ENCODE results near the gene DCAF11.

Gene DCAF11

GRCh38 chr14:24150993-24151392, 36.4 kb downstream of the DCAF11 start:
- H3K14ac ChIP-seq (ENCODE audit: low read length) = no peak overlapping the region
- no peak overlapping the region for H4K91ac ChIP-seq (ENCODE audit: low read depth, low read length)
- H3K18ac ChIP-seq (ENCODE audit: low read length) = no peak overlapping the region
- H3K4me3 ChIP-seq (ENCODE audit: low read depth, low read length) = no peak overlapping the region
- H3K36me3 ChIP-seq (ENCODE audit: control insufficient read depth in 1 of 2, insufficient read depth in 2 of 2, low read length in 2 of 2) = peaks cover 38 to 49% of the 10 kb centered on the region in 2 experiments
- H2AFZ ChIP-seq (ENCODE audit: insufficient read depth, low read length, poor library complexity) = no peak overlapping the region
- H3K79me1 ChIP-seq (ENCODE audit: low read length) = peaks cover 13% of the 10 kb centered on the region
- no peak overlapping the region for H2BK12ac ChIP-seq (ENCODE audit: low read length)
- H3K4me1 ChIP-seq (ENCODE audit: control insufficient read depth in 1 of 2, insufficient read depth in 2 of 2, low read length in 2 of 2) = peaks cover 8 to 9% of the 10 kb centered on the region in 2 experiments
- no peak overlapping the region for H2BK120ac ChIP-seq (ENCODE audit: insufficient read depth, low read length, poor library complexity)
- no peak overlapping the region for H3K27ac ChIP-seq (ENCODE audit: low read depth, low read length)
- no peak overlapping the region for H2BK5ac ChIP-seq (ENCODE audit: low read depth, low read length, poor library complexity)
- peaks cover 14% of the 10 kb centered on the region for H3K79me2 ChIP-seq (ENCODE audit: control insufficient read depth, insufficient read depth, low read length, poor library complexity)
- no peak overlapping the region for H3K23ac ChIP-seq (ENCODE audit: low read length)
- no peak for DNase-seq
- no peak overlapping the region for H4K8ac ChIP-seq (ENCODE audit: low read depth, low read length)
- H3K9me3 ChIP-seq (ENCODE audit: insufficient read depth, low read depth, low read length) = peaks cover 3% of the 10 kb centered on the region
- H2AK5ac ChIP-seq (ENCODE audit: low read length) = no peak overlapping the region
- no CpG with 5 or more reads among the region's 9 CpGs for WGBS (ENCODE audit: extremely low coverage, insufficient coverage, insufficient read length)
- no peak overlapping the region for H3K4me2 ChIP-seq (ENCODE audit: low read length)
- no peak overlapping the region for H3K4ac ChIP-seq (ENCODE audit: low read depth, low read length)
- no peaks in the 10 kb centered on the region for H3K27me3 ChIP-seq (ENCODE audit: insufficient read depth, low read length)
- H4K12ac ChIP-seq (ENCODE audit: low read depth, low read length) = no peak overlapping the region
- H3K9ac ChIP-seq (ENCODE audit: low read length) = no peak overlapping the region

- H3K9me3 ChIP-seq (ENCODE audit: insufficient read depth, low read depth, low read length) = peaks cover 3% of the 10 kb centered on the region
- no peak overlapping the region for H2BK5ac ChIP-seq (ENCODE audit: low read depth, low read length, poor library complexity)
- no peak overlapping the region for H3K18ac ChIP-seq (ENCODE audit: low read length)
- no peak for DNase-seq
- peaks cover 11% of the 10 kb centered on the region for H3K79me2 ChIP-seq (ENCODE audit: control insufficient read depth, insufficient read depth, low read length, poor library complexity)
- no peak overlapping the region for H2AFZ ChIP-seq (ENCODE audit: insufficient read depth, low read length, poor library complexity)
- no peaks in the 10 kb centered on the region for H3K27me3 ChIP-seq (ENCODE audit: insufficient read depth, low read length)
- no peak overlapping the region for H4K91ac ChIP-seq (ENCODE audit: low read depth, low read length)
- peaks cover 42 to 54% of the 10 kb centered on the region in 2 experiments for H3K36me3 ChIP-seq (ENCODE audit: control insufficient read depth in 1 of 2, insufficient read depth in 2 of 2, low read length in 2 of 2)
- no peak overlapping the region for H3K23ac ChIP-seq (ENCODE audit: low read length)
- no CpG with 5 or more reads among the region's 16 CpGs for WGBS (ENCODE audit: extremely low coverage, insufficient coverage, insufficient read length)
- no peak overlapping the region for H3K4me2 ChIP-seq (ENCODE audit: low read length)
- no peak overlapping the region for H3K4ac ChIP-seq (ENCODE audit: low read depth, low read length)
- no peak overlapping the region for H3K27ac ChIP-seq (ENCODE audit: low read depth, low read length)
- H3K14ac ChIP-seq (ENCODE audit: low read length) = no peak overlapping the region
- peaks cover 8% of the 10 kb centered on the region in 2 experiments for H3K4me1 ChIP-seq (ENCODE audit: control insufficient read depth in 1 of 2, insufficient read depth in 2 of 2, low read length in 2 of 2)
- no peak overlapping the region for H3K9ac ChIP-seq (ENCODE audit: low read length)
- H2AK5ac ChIP-seq (ENCODE audit: low read length) = no peak overlapping the region
- no peak overlapping the region for H3K4me3 ChIP-seq (ENCODE audit: low read depth, low read length)
- peaks cover 9% of the 10 kb centered on the region for H3K79me1 ChIP-seq (ENCODE audit: low read length)
- no peak overlapping the region for H2BK120ac ChIP-seq (ENCODE audit: insufficient read depth, low read length, poor library complexity)
- H4K12ac ChIP-seq (ENCODE audit: low read depth, low read length) = no peak overlapping the region
- no peak overlapping the region for H4K8ac ChIP-seq (ENCODE audit: low read depth, low read length)
- no peak overlapping the region for H2BK12ac ChIP-seq (ENCODE audit: low read length)
Observed at GRCh38 chr14:24151404-24152080, 37.0 kb downstream of the DCAF11 start.

- no CpG with 5 or more reads among the region's 10 CpGs for WGBS (ENCODE audit: extremely low coverage, insufficient coverage, insufficient read length)
- H3K27ac ChIP-seq (ENCODE audit: low read depth, low read length) = no peak overlapping the region
Observed at GRCh38 chr14:24155100-24155499, 40.5 kb downstream of the DCAF11 start.

GRCh38 chr14:24156840-24157239, 42.3 kb downstream of the DCAF11 start:
- WGBS (ENCODE audit: extremely low coverage, insufficient coverage, insufficient read length) = no CpG with 5 or more reads among the region's 1 CpG
- H3K79me2 ChIP-seq (ENCODE audit: control insufficient read depth, insufficient read depth, low read length, poor library complexity) = peaks cover 2% of the 10 kb centered on the region

More at GRCh38 chr14:24155100-24155499, 40.5 kb downstream of the DCAF11 start:
- Histone ChIP-seq H3K14ac (ENCODE audit: low read length) (no peak overlapping the region), H3K4me3 (ENCODE audit: low read depth, low read length) (no peak overlapping the region), H3K79me2 (ENCODE audit: control insufficient read depth, insufficient read depth, low read length, poor library complexity) (no peaks in the 10 kb centered on the region), H4K12ac (ENCODE audit: low read depth, low read length) (no peak overlapping the region), H3K23ac (ENCODE audit: low read length) (no peak overlapping the region), H3K9me3 (ENCODE audit: insufficient read depth, low read depth, low read length) (peaks cover 3% of the 10 kb centered on the region), H2AFZ (ENCODE audit: insufficient read depth, low read length, poor library complexity) (no peak overlapping the region), H2BK5ac (ENCODE audit: low read depth, low read length, poor library complexity) (no peak overlapping the region), H4K91ac (ENCODE audit: low read depth, low read length) (no peak overlapping the region), H3K27me3 (ENCODE audit: insufficient read depth, low read length) (no peaks in the 10 kb centered on the region), H3K79me1 (ENCODE audit: low read length) (no peaks in the 10 kb centered on the region), H3K4ac (ENCODE audit: low read depth, low read length) (no peak overlapping the region), H3K18ac (ENCODE audit: low read length) (no peak overlapping the region), H2BK12ac (ENCODE audit: low read length) (no peak overlapping the region), H4K8ac (ENCODE audit: low read depth, low read length) (no peak overlapping the region), H2AK5ac (ENCODE audit: low read length) (no peak overlapping the region), H3K4me1 (ENCODE audit: control insufficient read depth in 1 of 2, insufficient read depth in 2 of 2, low read length in 2 of 2) (no peaks in the 10 kb centered on the region), H3K36me3 (ENCODE audit: control insufficient read depth in 1 of 2, insufficient read depth in 2 of 2, low read length in 2 of 2) (peaks cover 55 to 64% of the 10 kb centered on the region in 2 experiments), H2BK120ac (ENCODE audit: insufficient read depth, low read length, poor library complexity) (no peak overlapping the region), H3K9ac (ENCODE audit: low read length) (no peak overlapping the region), H3K4me2 (ENCODE audit: low read length) (no peak overlapping the region)
- no peak for DNase-seq

More at GRCh38 chr14:24156840-24157239, 42.3 kb downstream of the DCAF11 start:
- no peak overlapping the region for H2AFZ ChIP-seq (ENCODE audit: insufficient read depth, low read length, poor library complexity)
- H4K12ac ChIP-seq (ENCODE audit: low read depth, low read length) = no peak overlapping the region
- no peak for DNase-seq
- H3K27me3 ChIP-seq (ENCODE audit: insufficient read depth, low read length) = no peaks in the 10 kb centered on the region
- H2AK5ac ChIP-seq (ENCODE audit: low read length) = no peak overlapping the region
- no peak overlapping the region for H3K23ac ChIP-seq (ENCODE audit: low read length)
- H2BK120ac ChIP-seq (ENCODE audit: insufficient read depth, low read length, poor library complexity) = no peak overlapping the region
- H3K36me3 ChIP-seq (ENCODE audit: control insufficient read depth in 1 of 2, insufficient read depth in 2 of 2, low read length in 2 of 2) = peaks cover 46 to 54% of the 10 kb centered on the region in 2 experiments
- H3K4me1 ChIP-seq (ENCODE audit: control insufficient read depth in 1 of 2, insufficient read depth in 2 of 2, low read length in 2 of 2) = peaks cover 3 to 5% of the 10 kb centered on the region in 2 experiments
- H3K4me3 ChIP-seq (ENCODE audit: low read depth, low read length) = no peak overlapping the region
- H3K79me1 ChIP-seq (ENCODE audit: low read length) = peaks cover 4% of the 10 kb centered on the region
- no peak overlapping the region for H3K4me2 ChIP-seq (ENCODE audit: low read length)
- H2BK5ac ChIP-seq (ENCODE audit: low read depth, low read length, poor library complexity) = no peak overlapping the region
- no peak overlapping the region for H3K9ac ChIP-seq (ENCODE audit: low read length)
- H4K8ac ChIP-seq (ENCODE audit: low read depth, low read length) = no peak overlapping the region
- H3K27ac ChIP-seq (ENCODE audit: low read depth, low read length) = no peak overlapping the region
- no peak overlapping the region for H2BK12ac ChIP-seq (ENCODE audit: low read length)
- no peak overlapping the region for H3K14ac ChIP-seq (ENCODE audit: low read length)
- no peak overlapping the region for H3K4ac ChIP-seq (ENCODE audit: low read depth, low read length)
- H3K18ac ChIP-seq (ENCODE audit: low read length) = no peak overlapping the region
- no peak overlapping the region for H4K91ac ChIP-seq (ENCODE audit: low read depth, low read length)
- no peaks in the 10 kb centered on the region for H3K9me3 ChIP-seq (ENCODE audit: insufficient read depth, low read depth, low read length)
